Measurements from ENCODE around the gene DNAJA2. TPM values are rescaled to one million over a fixed set of nuclear protein-coding genes. Genes with fewer than 3 reads are reported as not detected.

Gene DNAJA2
- total and polyA plus RNA-seq, 2 of the 8 experiments (the other 6 are each of a cell fraction or from before 2014, with no cell fraction given): 9.4 to 93.8 TPM

DNA sequence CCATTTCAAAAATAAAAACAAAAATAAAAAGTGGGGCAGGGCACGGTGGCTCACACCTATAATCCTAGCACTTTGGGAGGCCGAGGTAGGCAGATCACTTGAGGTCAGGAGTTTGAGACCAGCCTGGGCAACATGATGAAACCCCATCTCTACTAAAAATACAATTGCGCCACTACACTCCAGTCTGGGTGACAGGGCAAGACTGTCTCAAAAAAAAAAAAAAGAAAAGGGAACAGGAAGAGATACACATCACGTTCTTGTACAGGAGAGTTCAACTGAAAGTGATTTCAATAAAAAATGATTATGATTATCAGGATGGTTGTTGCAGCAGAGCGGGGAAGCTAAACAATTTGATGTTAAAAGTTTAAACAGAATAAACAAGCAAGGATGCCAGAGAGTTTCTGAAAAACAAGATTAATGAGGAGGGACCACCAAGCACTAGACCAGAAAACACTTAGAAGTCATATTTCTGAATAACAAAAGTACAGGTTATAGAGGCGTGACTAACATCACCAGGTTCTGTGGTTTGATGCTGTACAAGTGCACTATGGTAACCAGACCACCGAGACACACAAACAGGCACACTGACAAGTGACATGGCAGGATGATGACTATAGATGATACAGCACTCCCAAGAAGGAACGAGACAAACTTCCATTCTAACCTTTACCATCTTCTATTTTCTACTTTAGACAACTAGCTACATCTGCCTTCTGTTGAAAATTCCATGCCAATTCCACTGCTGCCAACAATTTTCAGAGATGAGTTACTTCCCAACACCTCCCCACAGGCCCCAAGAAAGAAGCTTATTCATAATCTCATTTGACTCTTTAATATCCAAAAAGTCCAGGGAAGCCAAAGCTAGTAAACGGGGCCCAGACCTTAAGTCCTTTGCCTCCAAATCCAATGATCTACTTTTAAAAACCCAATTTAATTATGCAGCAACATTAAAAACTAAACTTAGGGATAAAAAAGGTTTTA is 11.8 kb downstream of the DNAJA2 start:
- ChIA-PET POLR2A (ENCODE audit: partially characterized antibody) (interaction anchor here (0.5 to 3.4 kb wide), 6 partner anchors 9 to 210 kb away, joined by 3 to 25 read pairs (median 4); partner anchors contain the start of gene DNAJA2), CTCF (ENCODE audit: partially characterized antibody) (interaction anchor here (0.9 to 1.5 kb wide), 4 partner anchors 10 to 62 kb away, joined by 3 to 5 read pairs (median 4); no protein-coding TSS in a partner anchor)
- H3K79me1 ChIP-seq (ENCODE audit: low read depth, low read length): peaks cover 3% of the 10 kb centered on the region
- H3K23ac ChIP-seq (ENCODE audit: insufficient read length): no peak overlapping the region
- no peaks in the 10 kb centered on the region for H3K9me3 ChIP-seq (ENCODE audit: insufficient read depth in 2 of 2, low read depth in 1 of 2, low read length in 1 of 2)
- H4K8ac ChIP-seq (ENCODE audit: extremely low read depth, insufficient read depth, low read length): no peak overlapping the region
- no peak overlapping the region for H2AFZ ChIP-seq (ENCODE audit: low read length)
- no peaks in the 10 kb centered on the region for H3K27me3 ChIP-seq (replicated peaks in 1 of 4; ENCODE audit: control insufficient read depth in 3 of 4, extremely low read depth in 1 of 4, insufficient read depth in 3 of 4, low read length in 3 of 4)
- no peak overlapping the region for H4K5ac ChIP-seq (ENCODE audit: insufficient read length, low read depth, low read length)
- peaks cover 0 to 2% (median 0%) of the 10 kb centered on the region in 4 experiments; a peak in 2 of 7 replicates for H3K4me1 ChIP-seq (replicated peaks in 1 of 4; ENCODE audit: control insufficient read depth in 3 of 4, insufficient read depth in 4 of 4, low read length in 3 of 4)
- H3K27ac ChIP-seq (ENCODE audit: low read depth, low read length): no peak overlapping the region
- no peak for TF ChIP-seq SP1 (IDR thresholded peaks at IDR 0.05; ENCODE audit: low read depth, low read length)
- TF ChIP-seq SRF (IDR thresholded peaks at IDR 0.05; ENCODE audit: low read depth, low read length): no peak
- no peak for TF ChIP-seq TBP (IDR thresholded peaks at IDR 0.05; ENCODE audit: low read depth, low read length)
- no peak for TF ChIP-seq SIN3A (conservative IDR thresholded peaks at IDR 0.05 in 1 of 2, IDR thresholded peaks at IDR 0.05 in 1 of 2; ENCODE audit: low read depth in 1 of 2, low read length in 2 of 2)
- H3K4me2 ChIP-seq (ENCODE audit: insufficient read depth in 1 of 2, low read depth in 2 of 2, low read length in 2 of 2): no peak overlapping the region
- H2BK120ac ChIP-seq (replicated peaks; ENCODE audit: low read depth, low read length): no peak overlapping the region
- peaks cover 0 to 40% of the 10 kb centered on the region in 2 experiments; a peak in 3 of 4 replicates for H3K79me2 ChIP-seq (ENCODE audit: control insufficient read depth in 1 of 2, insufficient read depth in 2 of 2, low read length in 2 of 2)
- H2BK15ac ChIP-seq (ENCODE audit: low read length): no peak overlapping the region
- no peak overlapping the region for H2BK12ac ChIP-seq (ENCODE audit: low read depth, low read length)
- peaks cover 28 to 91% (median 62%) of the 10 kb centered on the region in 4 experiments for H3K36me3 ChIP-seq (ENCODE audit: control insufficient read depth in 2 of 4, insufficient read depth in 4 of 4, low read length in 3 of 4)
- H3K14ac ChIP-seq (ENCODE audit: insufficient read length): no peak overlapping the region
- H2AK5ac ChIP-seq (ENCODE audit: low read depth, low read length): no peak overlapping the region
- FAIRE-seq: no peak
- H3K9ac ChIP-seq (replicated peaks in 1 of 4; ENCODE audit: extremely low read depth in 1 of 4, low read depth in 3 of 4, low read length in 3 of 4): no peak overlapping the region
- no peak overlapping the region for H3K18ac ChIP-seq (ENCODE audit: extremely low read depth, low read length)
- peaks cover 5 to 15% of the 10 kb centered on the region in 2 experiments for H4K20me1 ChIP-seq (replicated peaks in 1 of 2; ENCODE audit: control insufficient read depth in 1 of 2, insufficient read depth in 2 of 2, low read length in 2 of 2)
- no peak overlapping the region for H2BK20ac ChIP-seq (ENCODE audit: low read length)
- DNase-seq (ENCODE audit: low read depth in 1 of 2, low spot score in 2 of 2): no peak
- WGBS, 2 experiments (ENCODE audit: extremely low coverage in 1 of 2, insufficient coverage in 1 of 2, insufficient read length in 1 of 2, insufficient replicate concordance in 2 of 2, low coverage in 1 of 2, low lambda C conversion rate in 2 of 2, missing lambda C conversion rate in 1 of 2): 92% methylated on average over 9 of the region's 9 CpGs; no CpG with 5 or more reads in 1 of the 2 experiments
- no peaks in the 10 kb centered on the region for H3K23me2 ChIP-seq (ENCODE audit: low read depth, low read length)
- no peak overlapping the region for H2BK5ac ChIP-seq (ENCODE audit: low read depth, low read length)
- no peak overlapping the region for H3K4me3 ChIP-seq (ENCODE audit: extremely low read depth in 1 of 4, insufficient read depth in 2 of 4, low read depth in 3 of 4, low read length in 4 of 4)
- no peak overlapping the region for H3K56ac ChIP-seq (replicated peaks; ENCODE audit: insufficient read length, low read depth, low read length)
- H4K91ac ChIP-seq (replicated peaks; ENCODE audit: insufficient read length, low read length): no peak overlapping the region
- H3K4ac ChIP-seq (replicated peaks; ENCODE audit: insufficient read length, low read depth, low read length): no peak overlapping the region

All from H1 (cell line).